ENCODE measurements around the gene PHKA2.

GRCh38 chrX:18864390-18864920 is 119.5 kb downstream of the PHKA2 start:
- TF ChIP-seq POLR2A (IDR thresholded peaks at IDR 0.05) (no peak), CTCF (IDR thresholded peaks at IDR 0.05 in 8 of 11, conservative IDR thresholded peaks at IDR 0.05 in 3 of 11) (no peak)
